Measurements from ENCODE around the gene INMT. TPM values are rescaled to one million over a fixed set of nuclear protein-coding genes. Genes with fewer than 3 reads are reported as not detected.

Gene INMT
- polyA plus RNA-seq, 1 of the 3 experiments (the other 2 are of a cell fraction), result not detected

DNA sequence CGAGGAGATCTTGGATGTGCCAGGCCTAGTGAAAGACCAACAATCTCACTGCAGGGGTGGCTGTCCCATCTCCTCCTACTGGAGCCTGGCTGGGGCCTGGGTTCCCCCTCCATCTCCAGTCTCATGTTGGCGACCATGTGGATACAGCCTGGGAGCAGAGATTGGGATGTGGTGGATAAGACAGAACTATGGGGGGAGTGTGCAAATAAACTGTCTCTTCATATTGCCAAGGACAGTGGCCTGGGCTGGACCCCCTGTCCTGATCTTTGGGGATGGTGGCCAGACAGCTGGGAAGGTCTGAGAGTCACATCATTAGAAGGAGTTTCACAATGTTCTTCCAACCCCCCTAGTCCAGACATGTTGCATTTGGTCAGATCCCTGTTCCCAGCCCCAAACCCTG lies 13.5 kb downstream of the INMT start:
- ChIA-PET POLR2A (no interaction called here), CTCF (no interaction called here)
- DNase-seq, result no peak
- H3K4me1 ChIP-seq (ENCODE audit: control insufficient read depth in 1 of 2, insufficient read depth in 2 of 2, low read depth in 1 of 2, low read length in 1 of 2), result no peaks in the 10 kb centered on the region; a peak in 1 of 4 replicates
- H3K4me3 ChIP-seq (ENCODE audit: low read depth in 2 of 2, low read length in 1 of 2), result no peak overlapping the region
- TF ChIP-seq YY1 (IDR thresholded peaks at IDR 0.05; ENCODE audit: low read depth), result no peak
- TF ChIP-seq FOSL2 (IDR thresholded peaks at IDR 0.05; ENCODE audit: borderline replicate concordance, low read depth), result no peak
- TF ChIP-seq GABPA (IDR thresholded peaks at IDR 0.05; ENCODE audit: low read depth), result no peak
- TF ChIP-seq, protein P1, sequence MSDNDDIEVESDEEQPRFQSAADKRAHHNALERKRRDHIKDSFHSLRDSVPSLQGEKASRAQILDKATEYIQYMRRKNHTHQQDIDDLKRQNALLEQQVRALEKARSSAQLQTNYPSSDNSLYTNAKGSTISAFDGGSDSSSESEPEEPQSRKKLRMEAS (IDR thresholded peaks at IDR 0.05; ENCODE audit: low read depth), result no peak
- TF ChIP-seq TEAD4 (IDR thresholded peaks at IDR 0.05; ENCODE audit: borderline replicate concordance, insufficient read depth), result no peak
- TF ChIP-seq MXI1 (IDR thresholded peaks at IDR 0.05; ENCODE audit: low read depth, low read length), result no peak
- TF ChIP-seq GATA2 (CRISPR knock-in tag; IDR thresholded peaks at IDR 0.05), result no peak
- TF ChIP-seq TCF12 (IDR thresholded peaks at IDR 0.05), result no peak
- no peak for TF ChIP-seq NFIC (IDR thresholded peaks at IDR 0.05; ENCODE audit: borderline replicate concordance)
- H3K9me3 ChIP-seq, result no peaks in the 10 kb centered on the region
- no peaks in the 10 kb centered on the region for H3F3A ChIP-seq (replicated peaks; ENCODE audit: insufficient read depth)
- no peaks in the 10 kb centered on the region for H3K36me3 ChIP-seq (replicated peaks in 1 of 2; ENCODE audit: control insufficient read depth in 1 of 2, insufficient read depth in 2 of 2, low read length in 1 of 2)
- 42% methylated on average over 2 of the region's 2 CpGs for WGBS (ENCODE audit: low lambda C conversion rate)
- H3K9ac ChIP-seq, result no peak overlapping the region
- H3K27ac ChIP-seq (ENCODE audit: low read depth in 2 of 2, low read length in 1 of 2), result peak overlapping the region in 1 of 2 experiments; percentile 30; a peak in 1 of 4 replicates
- H3K4me2 ChIP-seq, result no peak overlapping the region
- H4K20me1 ChIP-seq (ENCODE audit: insufficient read depth), result no peaks in the 10 kb centered on the region
- no peak overlapping the region for H2AFZ ChIP-seq (ENCODE audit: low read depth)
- no peaks in the 10 kb centered on the region for H3K9me2 ChIP-seq
- H3K79me2 ChIP-seq (ENCODE audit: insufficient read depth), result no peaks in the 10 kb centered on the region
- H3K27me3 ChIP-seq (ENCODE audit: insufficient read depth), result no peaks in the 10 kb centered on the region

DNA sequence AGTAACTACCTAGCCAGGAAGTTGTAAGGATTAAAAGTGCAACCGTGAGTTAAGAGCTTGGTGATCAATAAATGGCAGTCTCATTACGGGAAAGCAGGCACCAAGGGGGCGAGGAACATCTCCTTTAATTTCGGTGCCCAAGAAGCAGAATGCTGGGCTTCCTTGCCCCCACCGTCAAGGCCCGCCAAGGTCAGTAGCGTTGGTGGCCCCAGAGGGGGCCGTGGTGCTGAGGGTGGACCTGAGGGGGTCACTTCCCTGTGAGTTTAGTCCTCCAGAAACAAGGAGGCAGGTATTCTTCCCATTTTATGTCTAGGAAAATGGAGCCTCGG lies 18.9 kb downstream of the INMT start:
- DNase-seq, result no peak
- no peaks in the 10 kb centered on the region for H3K27me3 ChIP-seq (ENCODE audit: insufficient read depth)
- CTCF ChIA-PET, result interaction anchor here (0.6 to 3.7 kb wide), 5 partner anchors 13 to 351 kb away, joined by 3 to 15 read pairs (median 6); no protein-coding TSS in a partner anchor
- peak overlapping the region; percentile 92 for H2AFZ ChIP-seq (ENCODE audit: low read depth)
- peak overlapping the region; percentile 83 for H3K4me2 ChIP-seq
- peaks cover 0 to 16% of the 10 kb centered on the region in 2 experiments; a peak in 2 of 4 replicates for H3K4me1 ChIP-seq (ENCODE audit: control insufficient read depth in 1 of 2, insufficient read depth in 2 of 2, low read depth in 1 of 2, low read length in 1 of 2)
- 80% methylated on average over 8 of the region's 9 CpGs for WGBS (ENCODE audit: low lambda C conversion rate)
- no peaks in the 10 kb centered on the region for H3K36me3 ChIP-seq (replicated peaks in 1 of 2; ENCODE audit: control insufficient read depth in 1 of 2, insufficient read depth in 2 of 2, low read length in 1 of 2)
- H3K9me3 ChIP-seq, result no peaks in the 10 kb centered on the region
- peak overlapping the region; percentile 73; the same call in 1 of the 2 replicates for H3K9ac ChIP-seq
- TF ChIP-seq RCOR1 (IDR thresholded peaks at IDR 0.05; ENCODE audit: low read length) (0 out of 2 replicates have a peak, but pooled peaks have one; percentile 2), CHD2 (IDR thresholded peaks at IDR 0.05; ENCODE audit: low read length, partially characterized antibody) (no peak)
- H3K4me3 ChIP-seq (ENCODE audit: low read depth in 2 of 2, low read length in 1 of 2), result peak overlapping the region; percentile 85 to 91; a peak in 3 of 4 replicates
- no peaks in the 10 kb centered on the region for H3F3A ChIP-seq (replicated peaks; ENCODE audit: insufficient read depth)
- H3K27ac ChIP-seq (ENCODE audit: low read depth in 2 of 2, low read length in 1 of 2), result peak overlapping the region in 1 of 2 experiments; percentile 86; a peak in 2 of 4 replicates
- no peaks in the 10 kb centered on the region for H4K20me1 ChIP-seq (ENCODE audit: insufficient read depth)
- no peaks in the 10 kb centered on the region for H3K79me2 ChIP-seq (ENCODE audit: insufficient read depth)
- POLR2A ChIA-PET, result interaction anchor here (0.9 to 1.8 kb wide), 2 partner anchors 12 to 94 kb away, joined by 3 to 6 read pairs; no protein-coding TSS in a partner anchor
- H3K9me2 ChIP-seq, result no peaks in the 10 kb centered on the region

- H3K9me3 ChIP-seq, result no peaks in the 10 kb centered on the region
- peak within 1 kb of the TSS; percentile 92 for H2AFZ ChIP-seq (ENCODE audit: low read depth)
- peaks cover 0 to 16% of the 10 kb centered on the region in 2 experiments; a peak in 2 of 4 replicates for H3K4me1 ChIP-seq (ENCODE audit: control insufficient read depth in 1 of 2, insufficient read depth in 2 of 2, low read depth in 1 of 2, low read length in 1 of 2)
- no peaks in the 10 kb centered on the region for H3K79me2 ChIP-seq (ENCODE audit: insufficient read depth)
- no peaks in the 10 kb centered on the region for H3F3A ChIP-seq (replicated peaks; ENCODE audit: insufficient read depth)
- no peaks in the 10 kb centered on the region for H3K27me3 ChIP-seq (ENCODE audit: insufficient read depth)
- 11% methylated on average over 19 of the region's 62 CpGs for WGBS (ENCODE audit: low lambda C conversion rate)
- peak; percentile 99 for DNase-seq
- CTCF ChIA-PET, result interaction anchor here (0.6 to 3.7 kb wide), 6 partner anchors 13 to 363 kb away, joined by 3 to 15 read pairs (median 5); no protein-coding TSS in a partner anchor
- no peaks in the 10 kb centered on the region for H4K20me1 ChIP-seq (ENCODE audit: insufficient read depth)
- POLR2A ChIA-PET, result interaction anchor here (0.9 to 1.8 kb wide), 3 partner anchors 12 to 93 kb away, joined by 3 to 6 read pairs (median 4); no protein-coding TSS in a partner anchor
- H3K36me3 ChIP-seq (replicated peaks in 1 of 2; ENCODE audit: control insufficient read depth in 1 of 2, insufficient read depth in 2 of 2, low read length in 1 of 2), result no peaks in the 10 kb centered on the region
- no peaks in the 10 kb centered on the region for H3K9me2 ChIP-seq
- H3K4me3 ChIP-seq (ENCODE audit: low read depth in 2 of 2, low read length in 1 of 2), result peak within 1 kb of the TSS; percentile 85 to 91
- peak within 1 kb of the TSS; percentile 73 for H3K9ac ChIP-seq
- H3K4me2 ChIP-seq, result peak within 1 kb of the TSS; percentile 83
- H3K27ac ChIP-seq (ENCODE audit: low read depth in 2 of 2, low read length in 1 of 2), result peak within 1 kb of the TSS; percentile 56 to 86
- TF ChIP-seq NRF1 (IDR thresholded peaks at IDR 0.05; ENCODE audit: low read depth, low read length) (peak; percentile 48), CTCF (IDR thresholded peaks at IDR 0.05) (no peak), RCOR1 (IDR thresholded peaks at IDR 0.05; ENCODE audit: low read length) (0 out of 2 replicates have a peak, but pooled peaks have one; percentile 4), TAF1 (IDR thresholded peaks at IDR 0.05; ENCODE audit: borderline replicate concordance, low read depth, low read length) (peak; percentile 33), GABPA (IDR thresholded peaks at IDR 0.05; ENCODE audit: low read depth) (peak; percentile 74)
- TF ChIP-seq, protein P2, sequence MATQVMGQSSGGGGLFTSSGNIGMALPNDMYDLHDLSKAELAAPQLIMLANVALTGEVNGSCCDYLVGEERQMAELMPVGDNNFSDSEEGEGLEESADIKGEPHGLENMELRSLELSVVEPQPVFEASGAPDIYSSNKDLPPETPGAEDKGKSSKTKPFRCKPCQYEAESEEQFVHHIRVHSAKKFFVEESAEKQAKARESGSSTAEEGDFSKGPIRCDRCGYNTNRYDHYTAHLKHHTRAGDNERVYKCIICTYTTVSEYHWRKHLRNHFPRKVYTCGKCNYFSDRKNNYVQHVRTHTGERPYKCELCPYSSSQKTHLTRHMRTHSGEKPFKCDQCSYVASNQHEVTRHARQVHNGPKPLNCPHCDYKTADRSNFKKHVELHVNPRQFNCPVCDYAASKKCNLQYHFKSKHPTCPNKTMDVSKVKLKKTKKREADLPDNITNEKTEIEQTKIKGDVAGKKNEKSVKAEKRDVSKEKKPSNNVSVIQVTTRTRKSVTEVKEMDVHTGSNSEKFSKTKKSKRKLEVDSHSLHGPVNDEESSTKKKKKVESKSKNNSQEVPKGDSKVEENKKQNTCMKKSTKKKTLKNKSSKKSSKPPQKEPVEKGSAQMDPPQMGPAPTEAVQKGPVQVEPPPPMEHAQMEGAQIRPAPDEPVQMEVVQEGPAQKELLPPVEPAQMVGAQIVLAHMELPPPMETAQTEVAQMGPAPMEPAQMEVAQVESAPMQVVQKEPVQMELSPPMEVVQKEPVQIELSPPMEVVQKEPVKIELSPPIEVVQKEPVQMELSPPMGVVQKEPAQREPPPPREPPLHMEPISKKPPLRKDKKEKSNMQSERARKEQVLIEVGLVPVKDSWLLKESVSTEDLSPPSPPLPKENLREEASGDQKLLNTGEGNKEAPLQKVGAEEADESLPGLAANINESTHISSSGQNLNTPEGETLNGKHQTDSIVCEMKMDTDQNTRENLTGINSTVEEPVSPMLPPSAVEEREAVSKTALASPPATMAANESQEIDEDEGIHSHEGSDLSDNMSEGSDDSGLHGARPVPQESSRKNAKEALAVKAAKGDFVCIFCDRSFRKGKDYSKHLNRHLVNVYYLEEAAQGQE (IDR thresholded peaks at IDR 0.05; ENCODE audit: low read depth, low read length), result no peak
Measured at GRCh38 chr7:30771174-30771879, 19.4 kb downstream of the INMT start, which contains the start of gene MINDY4. Gene MINDY4, plus strand, starts transcription at chr7:30771417. Its CDS starts 77 bp downstream, at chr7:30771494.

Measured in SK-N-SH (cell line).